H9 (cell line): ENCODE data around the gene APOL4. TPM values are rescaled to one million over a fixed set of nuclear protein-coding genes. Genes with fewer than 3 reads are reported as not detected.
A peak's percentile ranks its signal among the peaks of the same experiment; 100 is the strongest.

Experiments used
- DNase-seq: peaks from one replicate; pipeline ENCODE4 v3.0.0-alpha.2; 2017
- H2AFZ ChIP-seq: one replicate; pipeline ENCODE4 v1.6.1; 2013; ENCODE audit warnings: mild to moderate bottlenecking, low read length, control low read depth, moderate library complexity
- H2AK5ac ChIP-seq: 2 replicates; pipeline ENCODE4 v1.6.1; 2013; ENCODE audit warnings: low read length, control low read depth, mixed read lengths; ENCODE audit not compliant: insufficient read length
- H2BK120ac ChIP-seq: one replicate; pipeline ENCODE4 v1.6.1; 2013; ENCODE audit warnings: low read depth, mild to moderate bottlenecking, low read length, control low read depth, inconsistent platforms; ENCODE audit not compliant: poor library complexity, severe bottlenecking
- H2BK12ac ChIP-seq: 2 replicates; pipeline ENCODE4 v1.6.1; 2013; ENCODE audit warnings: low read length, control low read depth, mixed read lengths, low read depth; ENCODE audit not compliant: insufficient read length
- H2BK15ac ChIP-seq: 2 replicates; pipeline ENCODE4 v1.6.1; 2013; ENCODE audit warnings: low read depth, low read length, control low read depth
- H2BK20ac ChIP-seq: one replicate; pipeline ENCODE4 v1.6.1; 2013; ENCODE audit warnings: low read depth, mild to moderate bottlenecking, low read length, control low read depth, inconsistent platforms; ENCODE audit not compliant: poor library complexity, severe bottlenecking
- H2BK5ac ChIP-seq: 2 replicates; pipeline ENCODE4 v1.6.1; 2013; ENCODE audit warnings: low read length, control low read depth, mixed read lengths; ENCODE audit not compliant: insufficient read length
- H3K14ac ChIP-seq: 2 replicates; pipeline ENCODE4 v1.6.1; 2013; ENCODE audit warnings: low read length, control low read depth; ENCODE audit not compliant: insufficient read depth
- H3K18ac ChIP-seq: 2 replicates; pipeline ENCODE4 v1.6.1; 2013; ENCODE audit warnings: low read depth, mild to moderate bottlenecking, mixed read lengths, low read length, control low read depth; ENCODE audit not compliant: insufficient read length
- H3K23ac ChIP-seq: 2 replicates; pipeline ENCODE4 v1.6.1; 2013; ENCODE audit warnings: low read length, control low read depth, mixed read lengths, low read depth; ENCODE audit not compliant: insufficient read length
- H3K23me2 ChIP-seq: 2 replicates; pipeline ENCODE4 v1.6.1; 2013; ENCODE audit warnings: low read depth, mild to moderate bottlenecking, mixed read lengths, low read length, control low read depth; ENCODE audit not compliant: insufficient read length, poor library complexity, severe bottlenecking
- H3K27ac ChIP-seq: 2 replicates; pipeline ENCODE4 v1.5.1; 2013; ENCODE audit warnings: low read length, control low read depth, mixed read lengths, low read depth; ENCODE audit not compliant: insufficient read length
- H3K27me3 ChIP-seq: 2 replicates; pipeline ENCODE4 v1.6.1; 2013; ENCODE audit warnings: low read length, control low read depth, inconsistent platforms; ENCODE audit not compliant: insufficient read depth
- H3K4ac ChIP-seq: 2 replicates; pipeline ENCODE4 v1.6.1; 2013; ENCODE audit warnings: low read depth, mild to moderate bottlenecking, control low read depth, inconsistent platforms, low read length, moderate library complexity
- H3K4me1 ChIP-seq: 2 replicates; pipeline ENCODE4 v1.6.1; 2013; ENCODE audit warnings: low read length, control low read depth, inconsistent platforms; ENCODE audit not compliant: insufficient read depth
- H3K4me2 ChIP-seq: 2 replicates; pipeline ENCODE4 v1.6.1; 2013; ENCODE audit warnings: low read length, control low read depth, mixed read lengths; ENCODE audit not compliant: insufficient read length, insufficient read depth
- H3K56ac ChIP-seq: 2 replicates; pipeline ENCODE4 v1.6.1; 2013; ENCODE audit warnings: low read depth, mild to moderate bottlenecking, mixed read lengths, low read length, control low read depth; ENCODE audit not compliant: insufficient read length
- H3K79me1 ChIP-seq: 2 replicates; pipeline ENCODE4 v1.6.1; 2013; ENCODE audit warnings: low read depth, mild to moderate bottlenecking, moderate library complexity, low read length, control low read depth, inconsistent platforms; ENCODE audit not compliant: insufficient read depth, poor library complexity, severe bottlenecking
- H3K79me2 ChIP-seq: 2 replicates; pipeline ENCODE4 v1.6.1; 2013; ENCODE audit warnings: low read length, control low read depth, inconsistent platforms; ENCODE audit not compliant: insufficient read depth
- H3K9ac ChIP-seq: 2 replicates; pipeline ENCODE4 v1.6.1; 2013; ENCODE audit warnings: low read length, control low read depth, mixed read lengths; ENCODE audit not compliant: insufficient read length; ENCODE audit errors: extremely low read depth
- H3K9me3 ChIP-seq: one replicate; pipeline ENCODE4 v1.6.1; 2013; ENCODE audit warnings: low read depth, low read length, inconsistent platforms; ENCODE audit not compliant: control insufficient read depth
- H3T11ph ChIP-seq: one replicate; pipeline ENCODE4 v1.6.1; 2013; ENCODE audit warnings: mild to moderate bottlenecking, low read length, control low read depth, inconsistent platforms
- H4K20me1 ChIP-seq: one replicate; pipeline ENCODE4 v1.6.1; 2013; ENCODE audit not compliant: control insufficient read depth, insufficient read length, insufficient read depth
- H4K5ac ChIP-seq: 2 replicates; pipeline ENCODE4 v1.6.1; 2013; ENCODE audit warnings: low read depth, mild to moderate bottlenecking, mixed read lengths, low read length, control low read depth; ENCODE audit not compliant: insufficient read length
- H4K8ac ChIP-seq: replicated peaks from 2 replicates; pipeline ENCODE4 v1.6.1; 2013; ENCODE audit warnings: low read length, control low read depth, mixed read lengths, low read depth; ENCODE audit not compliant: insufficient read length
- H4K91ac ChIP-seq: 2 replicates; pipeline ENCODE4 v1.6.1; 2013; ENCODE audit warnings: low read depth, mild to moderate bottlenecking, moderate library complexity, mixed read lengths, low read length, control low read depth; ENCODE audit not compliant: insufficient read length
- H3K27ac Mint-ChIP-seq, 3 experiments: 2 replicates in 2 of 3; 3 replicates in 1 of 3; pipeline ENCODE4 v1.8.0; 2020 to 2021; ENCODE audit warnings: mixed read lengths in 3 of 3, mild to moderate bottlenecking in 1 of 3, moderate library complexity in 1 of 3
- H3K27me3 Mint-ChIP-seq: 2 replicates; pipeline ENCODE4 v1.8.0; 2021; ENCODE audit warnings: low read depth, mild to moderate bottlenecking, moderate library complexity, mixed read lengths
- H3K36me3 Mint-ChIP-seq, 3 experiments: 2 replicates in 2 of 3; 3 replicates in 1 of 3; pipeline ENCODE4 v1.8.0; 2020 to 2021; ENCODE audit warnings: low read depth in 3 of 3, mixed read lengths in 3 of 3; ENCODE audit not compliant: insufficient read depth in 1 of 3
- H3K4me1 Mint-ChIP-seq, 2 experiments: 2 replicates each; pipeline ENCODE4 v1.8.0; 2020; ENCODE audit warnings: mixed read lengths in 2 of 2
- H3K4me3 Mint-ChIP-seq, 2 experiments: 2 replicates in 1 of 2; 3 replicates in 1 of 2; pipeline ENCODE4 v1.8.0; 2020 to 2021; ENCODE audit warnings: mild to moderate bottlenecking in 2 of 2, mixed read lengths in 2 of 2, moderate library complexity in 1 of 2
- H3K9me3 Mint-ChIP-seq, 2 experiments: 2 replicates in 1 of 2; 3 replicates in 1 of 2; pipeline ENCODE4 v1.8.0; 2020; ENCODE audit warnings: mild to moderate bottlenecking in 2 of 2, mixed read lengths in 2 of 2, moderate library complexity in 1 of 2
- WGBS: extraction: QIAGEN DNeasy Blood & Tissue Kit; methylation state at CpG from one replicate; pipeline ENCODE4 v1.1.7; 2013; ENCODE audit warnings: missing lambda C conversion rate, low lambda C conversion rate, mixed read lengths; ENCODE audit not compliant: insufficient read length; ENCODE audit errors: extremely low coverage; 5-methylcytosine and 5-hydroxymethylcytosine counted together
- total RNA-seq: library from RNA; stranded (reverse); gene quantifications from 2 replicates; pipeline ENCODE4 v1.2.1, GENCODE V29; 2021
- TF ChIP-seq, protein P1 (sequence below): fragments of 200-600 bp; sonication (generic); conservative IDR thresholded peaks from 3 replicates; pipeline ENCODE4 v1.8.0; 2021; ENCODE audit warnings: antibody characterized with exemption, mild to moderate bottlenecking

The APOL4 gene
- total RNA-seq, 1 experiment from 2014 or later: not detected

DNA sequence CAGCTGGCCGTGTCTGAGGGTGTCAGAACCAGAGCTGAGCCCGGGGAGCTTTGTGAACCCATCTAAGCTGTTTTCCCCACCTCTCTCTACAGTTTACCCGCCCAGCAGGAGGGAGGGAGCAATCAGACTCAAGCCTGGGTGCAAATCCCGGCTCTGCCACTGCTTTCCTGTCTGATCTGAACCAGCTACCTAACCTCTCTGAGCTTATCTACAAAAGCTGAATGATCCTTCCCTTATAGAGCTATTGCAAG is 37.5 kb upstream of the APOL4 start:
- peaks cover 30 to 31% of the 10 kb centered on the region in 2 experiments for H3K4me1 Mint-ChIP-seq
- no peak overlapping the region for H2BK15ac ChIP-seq
- H4K20me1 ChIP-seq: no peaks in the 10 kb centered on the region
- H2BK12ac ChIP-seq: no peak overlapping the region
- peaks cover 9% of the 10 kb centered on the region for H3K23me2 ChIP-seq
- DNase-seq: no peak
- H3K4me1 ChIP-seq: no peaks in the 10 kb centered on the region
- peak overlapping the region; percentile 90 for H4K8ac ChIP-seq
- H3K56ac ChIP-seq: no peak overlapping the region
- H3K27me3 ChIP-seq: no peaks in the 10 kb centered on the region
- peaks cover 7 to 23% (median 17%) of the 10 kb centered on the region in 3 experiments for H3K36me3 Mint-ChIP-seq
- H2BK5ac ChIP-seq: no peak overlapping the region
- no peak overlapping the region for H3T11ph ChIP-seq
- peak overlapping the region; percentile 85 for H3K18ac ChIP-seq
- H3K9ac ChIP-seq: peak overlapping the region; percentile 88
- H3K9me3 Mint-ChIP-seq: peaks cover 0 to 5% of the 10 kb centered on the region in 2 experiments; a peak in 2 of 5 replicates
- H2AK5ac ChIP-seq: no peak overlapping the region
- H3K27ac Mint-ChIP-seq: peak overlapping the region; percentile 77 to 98 (median 94); a peak in 6 of 7 replicates
- no peak overlapping the region for H2BK120ac ChIP-seq
- no peak overlapping the region for H3K27ac ChIP-seq
- H3K9me3 ChIP-seq: no peaks in the 10 kb centered on the region
- H3K14ac ChIP-seq: peak overlapping the region; percentile 84
- H3K4me2 ChIP-seq: peak overlapping the region; percentile 97
- peak overlapping the region; percentile 14 for H4K91ac ChIP-seq
- no peak overlapping the region for H3K23ac ChIP-seq
- H4K5ac ChIP-seq: no peak overlapping the region
- peaks cover 2% of the 10 kb centered on the region; the same call in 1 of the 2 replicates for H3K27me3 Mint-ChIP-seq
- no peaks in the 10 kb centered on the region for H3K79me1 ChIP-seq
- H3K79me2 ChIP-seq: no peaks in the 10 kb centered on the region; the same call in 1 of the 2 replicates
- peak overlapping the region; percentile 69 for H2AFZ ChIP-seq
- no peak overlapping the region for H3K4ac ChIP-seq
- H3K4me3 Mint-ChIP-seq: peak overlapping the region; percentile 80 to 88
- H2BK20ac ChIP-seq: no peak overlapping the region
- TF ChIP-seq, protein P1, sequence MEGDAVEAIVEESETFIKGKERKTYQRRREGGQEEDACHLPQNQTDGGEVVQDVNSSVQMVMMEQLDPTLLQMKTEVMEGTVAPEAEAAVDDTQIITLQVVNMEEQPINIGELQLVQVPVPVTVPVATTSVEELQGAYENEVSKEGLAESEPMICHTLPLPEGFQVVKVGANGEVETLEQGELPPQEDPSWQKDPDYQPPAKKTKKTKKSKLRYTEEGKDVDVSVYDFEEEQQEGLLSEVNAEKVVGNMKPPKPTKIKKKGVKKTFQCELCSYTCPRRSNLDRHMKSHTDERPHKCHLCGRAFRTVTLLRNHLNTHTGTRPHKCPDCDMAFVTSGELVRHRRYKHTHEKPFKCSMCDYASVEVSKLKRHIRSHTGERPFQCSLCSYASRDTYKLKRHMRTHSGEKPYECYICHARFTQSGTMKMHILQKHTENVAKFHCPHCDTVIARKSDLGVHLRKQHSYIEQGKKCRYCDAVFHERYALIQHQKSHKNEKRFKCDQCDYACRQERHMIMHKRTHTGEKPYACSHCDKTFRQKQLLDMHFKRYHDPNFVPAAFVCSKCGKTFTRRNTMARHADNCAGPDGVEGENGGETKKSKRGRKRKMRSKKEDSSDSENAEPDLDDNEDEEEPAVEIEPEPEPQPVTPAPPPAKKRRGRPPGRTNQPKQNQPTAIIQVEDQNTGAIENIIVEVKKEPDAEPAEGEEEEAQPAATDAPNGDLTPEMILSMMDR: no peak
- WGBS: no CpG with 5 or more reads among the region's 4 CpGs
